GM21515 (cell line): ENCODE results near the gene KIF20B.
"Not testable (repeated sequence)": the region's sequence is repeated elsewhere in the genome, so short reads cannot be mapped to it uniquely, and the experiment has no call there.

Source experiments
- ATAC-seq: cut with Tn5 transposase; IDR thresholded peaks from one replicate; pipeline ENCODE4 v1.9.1; 2021; ENCODE audit not compliant: unreplicated experiment

The KIF20B gene

DNA sequence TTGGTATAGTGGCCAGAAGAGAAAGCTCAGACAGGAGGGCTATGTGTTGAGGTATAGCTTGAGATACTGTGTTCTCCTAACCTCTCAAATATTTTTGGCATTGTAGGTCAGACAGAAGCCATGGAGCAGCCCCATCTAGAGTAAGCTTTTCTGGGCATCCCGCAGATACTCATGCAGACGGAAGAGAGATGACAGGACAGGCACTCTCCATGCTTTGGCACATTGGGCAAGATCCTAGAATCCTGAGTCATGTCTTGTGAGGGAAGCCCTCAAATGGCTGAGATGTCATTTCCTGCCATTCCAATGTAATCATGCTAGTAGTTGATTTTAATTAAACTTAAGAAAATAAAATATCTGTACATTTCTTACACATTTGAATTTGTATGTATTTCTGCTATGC lies 16.8 kb upstream of the KIF20B start:
- no peak for ATAC-seq

DNA sequence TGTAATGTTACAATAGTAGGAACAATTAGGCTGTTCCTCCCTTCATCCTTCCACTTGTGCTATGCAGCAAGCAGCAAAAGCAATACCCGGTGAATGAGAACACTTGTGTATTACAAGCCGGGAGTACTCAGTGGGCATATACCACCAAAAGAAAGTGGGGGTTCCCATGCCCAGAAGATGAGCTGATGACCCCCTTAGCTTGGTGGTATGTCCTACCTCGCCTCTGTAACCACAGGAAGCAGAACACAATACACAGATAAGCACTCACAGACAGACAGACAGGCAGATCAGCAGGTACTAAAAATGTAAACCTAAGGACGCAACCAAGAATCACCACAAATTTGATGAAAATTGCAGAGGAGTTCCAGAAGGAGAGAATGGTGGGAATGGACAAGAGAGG lies 15.5 kb upstream of the KIF20B start:
- no peak for ATAC-seq

DNA sequence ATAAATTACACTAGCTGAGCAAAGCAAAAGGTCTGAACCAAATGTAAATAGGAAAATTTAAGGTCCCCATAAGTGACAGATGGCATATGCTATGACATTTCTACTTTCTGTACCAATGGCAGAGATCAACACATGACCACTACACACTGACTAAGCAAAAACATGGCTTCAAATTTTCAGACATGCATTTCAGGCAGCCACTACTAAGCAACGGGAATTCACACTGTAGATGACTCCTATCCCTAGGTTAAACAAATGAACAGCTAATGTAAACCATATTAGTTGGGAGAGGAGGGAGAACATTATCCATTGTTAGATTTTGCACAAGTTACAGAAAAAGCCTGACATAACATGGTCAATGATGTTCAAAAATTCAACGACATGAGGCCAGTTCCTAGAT lies 11.4 kb upstream of the KIF20B start:
- no peak for ATAC-seq

DNA sequence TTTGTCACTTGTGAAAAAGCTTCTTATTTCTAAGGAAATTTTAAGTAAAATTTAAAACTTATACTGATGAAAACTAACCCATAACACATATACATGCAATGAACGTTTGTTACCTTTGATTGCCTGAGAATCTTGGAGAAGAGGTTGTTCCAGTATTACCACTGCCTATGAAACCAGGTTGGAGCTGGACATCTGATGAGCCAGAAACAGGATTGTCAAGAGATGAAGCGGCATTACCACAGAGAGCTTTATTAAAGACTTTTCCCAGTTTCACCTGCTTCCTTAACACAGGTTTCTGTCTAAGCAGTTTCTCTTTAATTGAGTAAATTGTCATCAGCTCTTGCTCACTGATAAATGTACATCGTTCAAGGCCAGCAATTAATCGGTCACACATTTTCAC lies 9.0 kb upstream of the KIF20B start:
- ATAC-seq: no peak

DNA sequence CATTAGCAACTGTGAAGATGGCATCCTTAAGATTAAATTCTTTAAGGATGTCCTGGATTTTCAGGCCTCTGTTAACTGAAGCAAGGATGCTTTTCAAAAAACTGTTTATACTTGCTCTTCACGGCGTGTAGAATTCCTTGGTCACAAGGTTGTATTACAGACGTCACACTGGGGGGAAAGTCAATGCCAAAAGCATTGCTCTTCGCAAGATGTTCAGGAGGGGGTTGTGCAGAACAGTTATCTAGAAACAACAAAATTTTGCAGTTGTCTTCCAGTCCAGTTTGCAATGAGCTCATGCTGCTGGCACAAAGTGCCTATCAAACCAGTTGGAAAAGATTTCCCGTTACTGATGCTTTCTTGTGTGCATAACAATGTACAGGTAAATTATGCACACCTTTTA lies 8.2 kb upstream of the KIF20B start:
- no peak for ATAC-seq

DNA sequence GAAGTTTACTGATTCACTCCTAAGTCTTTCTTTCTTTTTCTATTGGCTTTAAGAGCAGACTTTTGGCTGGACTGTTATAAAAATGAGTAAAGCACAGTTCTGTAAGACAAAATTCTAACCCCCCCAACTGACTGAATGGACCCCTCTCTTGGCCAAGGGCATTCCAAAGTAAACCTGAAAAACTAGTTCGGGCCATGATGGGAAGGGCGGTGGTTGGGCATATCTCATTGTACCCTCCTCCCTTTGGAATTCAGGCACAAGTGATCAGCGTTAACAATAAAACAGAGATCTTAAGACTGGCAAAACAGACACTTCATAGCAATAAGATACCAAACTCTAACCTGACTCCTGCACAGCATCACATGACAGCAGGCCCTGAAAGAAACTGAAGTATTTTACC lies 6.1 kb upstream of the KIF20B start:
- no peak for ATAC-seq

DNA sequence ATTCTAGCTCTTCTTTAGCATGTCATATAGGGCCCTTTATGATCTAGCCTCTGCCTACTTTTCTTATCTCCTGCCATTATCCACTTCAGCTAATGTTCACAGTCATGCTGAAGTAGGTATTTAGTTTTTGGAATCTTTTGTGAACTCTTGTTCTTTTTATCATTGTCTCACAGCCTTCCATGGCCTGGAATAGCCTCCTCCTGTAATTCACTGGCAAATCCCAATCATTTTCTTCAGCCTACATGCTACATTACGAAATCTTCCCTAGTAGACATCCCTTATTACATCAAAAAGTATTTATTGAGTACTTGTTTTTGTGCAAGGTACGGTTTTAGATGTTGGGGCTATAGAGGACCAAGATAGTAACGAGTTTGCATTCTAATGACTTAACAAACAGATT lies 3.4 kb upstream of the KIF20B start:
- ATAC-seq: no peak

DNA sequence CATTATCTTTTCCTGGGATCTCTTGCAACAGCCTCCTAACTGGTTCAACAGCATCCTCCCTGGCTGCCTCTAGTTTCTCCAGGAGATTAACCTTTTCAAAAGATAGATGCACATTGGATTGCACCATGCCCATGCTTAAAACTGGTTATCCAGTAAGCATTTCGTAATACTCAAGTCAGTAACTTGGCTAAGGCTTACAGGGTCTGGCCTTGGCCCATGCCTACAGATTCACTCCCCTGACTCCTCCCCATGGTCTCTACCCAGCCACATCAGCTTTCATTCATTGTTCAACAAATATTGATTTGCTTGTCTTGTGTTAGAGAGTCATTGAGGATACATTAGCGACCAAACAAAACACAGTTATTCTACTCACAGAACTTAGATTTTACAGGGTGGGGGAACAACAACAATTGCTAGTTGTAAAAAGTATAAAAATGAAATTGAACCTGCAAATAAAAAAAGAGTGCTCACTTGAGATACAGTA lies 1.8 kb upstream of the KIF20B start:
- ATAC-seq: no peak

DNA sequence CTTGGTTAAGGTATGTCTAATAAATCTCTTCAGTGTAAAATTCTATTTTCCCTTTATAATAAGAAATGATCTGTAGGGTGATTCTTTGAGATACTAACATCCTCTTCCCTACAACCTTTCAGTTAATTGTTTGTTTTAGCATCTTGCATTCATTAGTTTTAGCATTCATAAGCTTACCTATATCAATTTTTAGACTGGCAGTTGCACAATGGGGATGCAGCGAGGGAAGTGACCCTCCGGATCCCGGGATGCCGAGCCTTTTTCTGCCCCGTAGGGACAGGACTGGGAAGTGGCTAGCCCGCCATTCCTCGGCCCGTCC lies 508 bp upstream of the KIF20B start:
- ATAC-seq: no peak

DNA sequence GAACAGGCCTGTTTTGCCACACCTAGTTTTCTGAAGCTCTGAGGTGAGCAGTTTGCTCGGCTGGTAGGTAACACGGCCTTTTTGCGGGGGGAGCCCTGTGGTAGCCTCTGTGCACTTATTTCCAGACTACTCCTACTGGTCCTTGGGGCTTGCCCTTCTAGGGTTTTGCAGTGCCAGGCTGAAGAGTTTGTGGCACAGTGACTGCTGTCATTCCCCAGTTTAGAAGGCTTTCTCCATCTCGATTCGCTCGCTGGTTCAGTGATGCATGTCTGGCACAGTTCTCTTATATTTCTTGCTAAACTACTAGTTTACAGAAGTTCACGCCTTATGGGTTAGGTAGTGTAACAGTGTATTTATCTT lies 711 bp downstream of the KIF20B start:
- no peak for ATAC-seq

DNA sequence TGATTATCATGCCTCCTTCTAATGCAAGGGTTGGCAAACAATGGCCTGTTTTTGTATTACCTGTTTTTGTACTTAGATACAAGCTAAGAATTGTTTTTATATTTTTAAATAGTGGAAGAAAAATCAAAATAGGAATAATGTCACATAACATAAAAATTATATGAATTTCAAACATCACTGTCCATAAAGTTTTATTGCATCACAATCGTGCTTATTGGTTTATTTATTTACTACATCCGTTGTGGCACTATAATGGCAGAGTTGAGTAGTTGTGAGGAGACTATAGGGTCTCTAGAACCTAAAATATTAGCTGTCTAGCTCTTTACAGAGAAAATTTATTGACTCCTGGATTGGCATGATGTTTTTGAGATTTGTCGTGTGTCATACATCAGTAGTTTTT lies 4.1 kb downstream of the KIF20B start:
- no peak for ATAC-seq

DNA sequence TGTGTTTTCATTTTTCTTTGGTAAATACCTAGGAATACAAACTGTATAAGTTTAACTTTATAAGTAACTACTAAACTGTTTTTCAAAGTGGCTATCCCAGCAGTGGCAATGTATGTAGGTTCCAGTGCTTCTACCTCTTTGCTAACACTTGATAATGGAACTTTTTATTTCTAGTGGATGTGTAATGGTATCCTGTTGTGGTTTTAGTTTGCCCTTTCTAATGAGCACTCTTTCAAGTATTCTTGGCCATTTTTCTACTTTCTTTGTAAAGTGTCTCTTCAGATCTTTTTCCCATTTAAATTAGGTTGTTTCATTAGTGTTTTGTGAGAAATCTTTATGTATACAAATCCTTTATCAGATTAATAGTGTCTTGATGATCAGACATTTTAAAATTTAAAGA lies 4.6 kb downstream of the KIF20B start:
- ATAC-seq: no peak

DNA sequence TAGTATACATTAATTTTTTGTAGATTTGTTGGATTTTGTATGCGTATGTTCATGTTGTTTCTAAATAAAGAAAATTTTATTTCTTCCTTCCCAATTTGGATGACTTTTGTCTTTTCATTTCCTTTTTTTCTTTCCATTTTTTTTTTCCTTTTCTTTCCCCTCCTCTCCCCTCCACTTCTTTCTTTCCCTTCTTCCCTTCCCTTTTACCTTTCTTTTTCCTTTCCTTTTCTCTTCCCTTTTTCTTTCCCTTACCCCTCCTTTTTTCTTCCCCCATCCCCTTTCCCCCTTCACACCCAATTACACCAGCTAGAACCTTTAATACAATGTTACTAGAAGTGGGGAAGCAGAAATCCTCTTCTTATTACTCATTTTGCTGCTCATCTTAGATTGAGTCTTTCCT lies 6.0 kb downstream of the KIF20B start:
- ATAC-seq: no peak

DNA sequence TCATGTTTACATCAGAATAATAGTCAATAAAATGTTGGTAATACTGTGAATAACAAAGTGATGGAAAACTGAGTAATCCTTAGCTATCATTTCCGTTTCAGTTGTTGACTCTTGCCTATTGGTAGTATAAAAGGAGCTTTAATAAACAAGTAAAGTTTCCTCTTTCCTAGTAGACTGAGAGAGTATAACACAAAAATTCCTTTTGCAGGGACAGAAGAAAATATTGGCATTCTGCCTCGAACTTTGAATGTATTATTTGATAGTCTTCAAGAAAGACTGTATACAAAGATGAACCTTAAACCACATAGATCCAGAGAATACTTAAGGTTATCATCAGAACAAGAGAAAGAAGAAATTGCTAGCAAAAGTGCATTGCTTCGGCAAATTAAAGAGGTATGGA lies 9.4 kb downstream of the KIF20B start:
- ATAC-seq: no peak

DNA sequence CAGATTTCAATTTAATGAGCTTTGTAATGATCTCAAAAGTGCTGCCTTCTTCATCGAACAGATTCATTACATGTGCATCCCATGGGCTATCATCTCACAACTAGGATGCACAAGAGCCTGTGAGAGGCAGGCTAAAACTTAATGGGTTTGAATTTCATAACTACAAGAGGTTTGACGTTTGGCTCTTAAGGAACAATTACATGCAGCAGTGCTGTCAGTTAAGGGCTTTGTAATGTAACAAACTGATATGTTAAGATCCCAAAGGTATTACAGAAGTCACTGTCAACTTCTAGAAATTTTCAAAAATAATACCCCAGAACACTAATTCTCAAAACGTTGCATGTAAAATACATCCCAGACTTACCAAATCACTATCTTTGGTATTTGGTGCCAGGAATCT lies 33.2 kb downstream of the KIF20B start:
- no peak for ATAC-seq

DNA sequence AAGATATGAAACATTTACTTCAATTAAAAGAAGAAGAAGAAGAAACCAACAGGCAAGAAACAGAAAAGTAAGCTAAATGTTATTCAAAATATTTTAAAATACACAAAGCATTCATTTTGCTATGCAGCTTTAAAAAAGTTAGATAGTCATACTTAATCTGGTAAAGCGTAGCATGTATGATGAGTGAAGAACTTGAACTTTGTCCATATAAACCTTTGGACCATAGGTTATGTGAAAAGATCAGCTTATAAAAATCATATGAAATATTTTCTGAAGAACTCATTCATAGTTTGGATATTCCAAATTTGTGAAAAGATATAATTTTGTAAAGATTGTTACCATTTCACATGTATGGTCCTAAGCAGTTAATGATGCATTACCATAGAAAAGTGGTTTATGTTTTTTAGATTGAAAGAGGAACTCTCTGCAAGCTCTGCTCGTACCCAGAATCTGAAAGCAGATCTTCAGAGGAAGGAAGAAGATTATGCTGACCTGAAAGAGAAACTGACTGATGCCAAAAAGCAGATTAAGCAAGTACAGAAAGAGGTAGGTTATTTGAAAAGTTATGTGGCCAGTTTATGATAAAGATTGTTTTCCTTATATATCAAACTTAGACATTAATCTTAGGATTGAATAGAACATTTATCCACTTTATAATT lies 37.3 kb downstream of the KIF20B start:
- ATAC-seq: peak; percentile 90

DNA sequence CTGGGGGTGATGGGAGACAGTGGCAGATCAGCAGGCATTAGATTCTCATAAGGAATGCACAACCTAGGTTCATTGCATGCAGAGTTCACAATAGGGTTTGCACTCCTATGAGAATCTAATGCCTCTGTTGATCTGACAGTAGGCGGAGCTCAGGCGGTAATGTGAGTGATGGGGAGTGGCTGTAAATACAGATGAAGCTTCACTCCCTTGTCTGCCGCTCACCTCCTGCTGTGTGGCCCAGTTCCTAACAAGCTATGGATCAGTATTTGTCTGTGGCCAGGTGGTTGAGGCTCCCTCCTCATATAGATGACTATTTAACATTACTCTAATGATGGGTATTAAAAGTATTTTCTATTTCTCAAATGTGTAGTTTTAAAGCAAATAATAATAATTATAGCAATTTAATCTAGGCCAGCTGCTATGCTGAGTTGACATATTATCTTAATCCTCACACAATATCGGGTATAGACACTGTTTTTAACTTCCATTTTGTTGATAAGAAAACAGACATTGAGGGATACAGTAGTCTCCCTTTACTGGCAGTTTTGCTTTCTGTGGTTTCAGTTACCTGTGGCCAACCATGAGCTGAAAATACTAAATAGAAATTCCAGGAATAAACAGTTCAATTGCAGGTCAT lies 39.9 kb downstream of the KIF20B start:
- ATAC-seq: no peak

DNA sequence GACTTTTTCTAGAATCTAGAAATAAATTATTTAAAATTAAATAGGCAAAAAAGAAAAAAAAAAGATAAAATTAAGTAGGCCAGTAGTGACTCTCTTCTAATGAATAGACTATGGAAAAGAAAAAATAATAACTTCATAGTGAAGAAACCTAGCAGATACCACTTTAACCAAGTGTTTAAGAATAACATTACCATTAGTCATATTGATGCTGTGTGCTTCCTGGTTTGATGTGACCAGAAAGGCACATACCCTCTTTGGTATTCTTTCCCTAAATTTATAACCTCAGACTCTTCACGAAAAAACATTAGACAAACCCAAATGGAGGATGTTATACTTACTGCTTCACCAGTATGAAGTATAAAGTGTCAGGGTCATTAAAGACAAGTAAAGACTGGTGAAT lies 42.6 kb downstream of the KIF20B start:
- no peak for ATAC-seq

DNA sequence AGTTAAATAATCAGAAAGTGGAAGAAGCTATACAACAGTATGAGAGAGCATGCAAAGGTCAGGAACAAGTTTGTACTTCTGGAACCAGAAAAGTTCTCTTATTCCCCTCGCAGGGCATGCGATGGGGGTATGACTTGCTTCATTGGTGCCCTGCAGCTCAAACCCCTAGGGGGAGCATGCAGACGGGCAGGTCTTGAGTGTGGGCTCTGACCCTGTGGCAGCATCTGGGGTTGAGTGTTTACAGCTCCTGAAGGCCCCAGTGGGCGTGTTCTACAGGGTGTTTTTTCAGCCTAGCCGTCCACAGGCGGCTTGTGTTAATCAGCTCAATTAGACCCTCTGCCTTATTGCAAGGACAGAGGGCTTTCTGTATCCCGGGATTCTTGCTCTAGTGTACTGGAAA lies 44.5 kb downstream of the KIF20B start:
- no peak for ATAC-seq

DNA sequence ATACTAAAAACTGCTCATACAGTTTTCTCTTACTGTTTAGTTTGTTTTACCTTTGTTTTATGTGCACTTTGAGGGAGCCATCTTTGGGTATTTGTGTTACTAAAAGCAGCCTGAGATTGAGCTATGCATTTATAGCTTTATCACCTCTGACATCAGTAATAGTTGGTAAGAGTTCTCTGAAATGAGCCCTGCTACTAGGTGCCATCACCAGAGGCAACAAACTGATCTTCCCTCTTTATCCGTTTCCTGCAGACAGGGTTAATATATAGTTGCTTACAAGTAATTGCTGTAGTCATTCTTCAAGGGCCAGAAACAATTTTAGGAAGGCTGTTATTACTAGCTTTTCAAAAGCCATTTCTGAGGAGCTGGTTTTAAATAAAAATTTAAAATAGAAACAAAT lies 49.1 kb downstream of the KIF20B start:
- ATAC-seq: no peak

DNA sequence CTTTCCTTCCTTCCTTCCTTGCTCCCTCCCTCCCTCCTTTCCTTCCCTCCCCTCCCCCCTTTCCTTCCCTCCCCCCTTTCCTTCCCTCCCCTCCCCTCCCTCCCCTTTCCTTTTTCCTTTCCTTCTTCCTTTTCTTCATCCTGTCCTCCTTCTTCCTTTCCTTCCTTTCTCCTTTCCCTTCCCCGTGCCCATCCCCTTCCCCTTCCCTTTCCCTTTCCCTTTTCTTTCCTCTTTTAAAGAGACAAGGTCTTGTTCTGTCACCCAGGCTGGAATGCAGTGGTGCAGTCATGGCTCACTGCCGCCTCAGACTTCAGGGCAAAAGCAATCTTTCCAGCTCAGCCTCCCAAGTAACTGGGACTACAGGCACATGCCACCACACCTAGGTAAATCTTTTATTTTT lies 54.0 kb downstream of the KIF20B start:
- no peak for ATAC-seq

DNA sequence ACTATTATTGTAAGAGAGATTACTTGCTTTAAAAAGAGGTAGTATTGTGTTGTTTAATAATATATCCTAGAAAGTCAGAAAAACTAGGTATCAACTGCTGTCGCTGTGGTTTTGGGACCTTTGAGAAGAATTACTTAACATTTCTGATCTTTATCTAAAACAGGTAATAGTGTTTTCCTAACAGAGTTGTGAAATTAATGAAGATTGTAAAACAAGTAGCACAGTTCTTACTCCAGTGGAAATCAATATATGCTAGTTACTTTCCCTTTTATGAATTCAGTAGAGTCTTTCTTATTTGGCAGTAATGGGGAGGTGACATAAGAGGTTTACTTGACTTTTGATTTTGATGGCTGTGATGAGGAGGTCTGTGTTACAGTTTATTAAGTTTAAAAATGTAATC lies 58.1 kb downstream of the KIF20B start:
- ATAC-seq: no peak

DNA sequence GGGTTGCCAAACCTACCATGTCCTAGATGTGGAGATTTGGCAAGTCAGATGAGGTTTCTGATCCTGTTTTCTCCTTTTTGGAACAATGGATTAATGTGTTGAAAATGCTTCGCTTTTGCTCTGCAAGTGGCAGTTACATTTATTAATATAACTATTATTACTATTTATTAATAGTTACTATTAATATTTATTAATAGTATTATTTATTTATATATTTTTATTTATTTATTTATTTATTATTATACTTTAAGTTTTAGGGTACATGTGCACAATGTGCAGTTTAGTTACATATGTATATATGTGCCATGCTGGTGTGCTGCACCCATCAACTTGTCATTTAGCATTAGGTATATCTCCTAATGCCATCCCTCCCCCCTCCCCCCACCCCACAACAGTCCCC lies 62.3 kb downstream of the KIF20B start:
- ATAC-seq: not testable (repeated sequence)
